ENCODE data around the gene FEZ2. TPM values are rescaled to one million over a fixed set of nuclear protein-coding genes. Genes with fewer than 3 reads are reported as not detected.

FEZ2 gene
- total RNA-seq, 2 donors from 2014 or later = 34.3 to 50.0 TPM

- DNase-seq = no peak
- intact Hi-C loops (cut with DNase I) = loop anchor here (10.0 kb wide), 1 partner anchor 117 kb away; no protein-coding TSS in a partner anchor
- H3K9me3 ChIP-seq = no peaks in the 10 kb centered on the region
- no peaks in the 10 kb centered on the region for H3K27me3 ChIP-seq
- H3K4me3 ChIP-seq = no peak overlapping the region
- H3K36me3 ChIP-seq = peaks cover 8% of the 10 kb centered on the region
- no peak overlapping the region for H3K27ac ChIP-seq
- H3K4me1 ChIP-seq = no peaks in the 10 kb centered on the region
- H3K9ac ChIP-seq (ENCODE audit: low read depth in 2 of 2, low read length in 2 of 2) = no peak overlapping the region
- TF ChIP-seq CTCF (IDR thresholded peaks at IDR 0.05) = no peak
Observed at GRCh38 chr2:36547906-36548305, 50.1 kb downstream of the FEZ2 start.

- Histone ChIP-seq H3K27ac (no peak overlapping the region), H3K36me3 (peaks cover 8% of the 10 kb centered on the region), H3K4me3 (no peak overlapping the region), H3K9me3 (no peaks in the 10 kb centered on the region), H3K27me3 (no peaks in the 10 kb centered on the region), H3K9ac (ENCODE audit: low read depth in 2 of 2, low read length in 2 of 2) (no peak overlapping the region), H3K4me1 (no peaks in the 10 kb centered on the region)
- no peak for TF ChIP-seq CTCF (IDR thresholded peaks at IDR 0.05)
- intact Hi-C loops (cut with DNase I) = loop anchor here (10.0 kb wide), 1 partner anchor 119 kb away; no protein-coding TSS in a partner anchor
- no peak for DNase-seq
Observed at GRCh38 chr2:36545871-36546416, 52.0 kb downstream of the FEZ2 start.

- intact Hi-C loops (cut with DNase I) = loop anchor here (10.0 kb wide), 1 partner anchor 120 kb away; no protein-coding TSS in a partner anchor
- Histone ChIP-seq H3K9me3 (no peaks in the 10 kb centered on the region), H3K36me3 (peaks cover 6% of the 10 kb centered on the region), H3K27me3 (no peaks in the 10 kb centered on the region), H3K9ac (ENCODE audit: low read depth in 2 of 2, low read length in 2 of 2) (no peak overlapping the region), H3K27ac (no peak overlapping the region), H3K4me1 (no peaks in the 10 kb centered on the region), H3K4me3 (no peak overlapping the region)
- DNase-seq = no peak
- no peak for TF ChIP-seq CTCF (IDR thresholded peaks at IDR 0.05)
Observed at GRCh38 chr2:36544638-36545338, 53.2 kb downstream of the FEZ2 start.

- Histone ChIP-seq H3K36me3 (no peaks in the 10 kb centered on the region), H3K27me3 (no peaks in the 10 kb centered on the region), H3K27ac (no peak overlapping the region), H3K9ac (ENCODE audit: low read depth in 2 of 2, low read length in 2 of 2) (no peak overlapping the region), H3K4me1 (no peaks in the 10 kb centered on the region), H3K4me3 (no peak overlapping the region), H3K9me3 (no peaks in the 10 kb centered on the region)
- TF ChIP-seq CTCF (IDR thresholded peaks at IDR 0.05) = no peak
- DNase-seq = no peak
- intact Hi-C loops (cut with DNase I) = loop anchor here (10.0 kb wide), 1 partner anchor 123 kb away; no protein-coding TSS in a partner anchor
Observed at GRCh38 chr2:36541891-36542595, 55.9 kb downstream of the FEZ2 start.

GRCh38 chr2:36540986-36541754 is 56.8 kb downstream of the FEZ2 start:
- DNase-seq = no peak
- Histone ChIP-seq H3K27ac (no peak overlapping the region), H3K9ac (ENCODE audit: low read depth in 2 of 2, low read length in 2 of 2) (no peak overlapping the region), H3K9me3 (no peaks in the 10 kb centered on the region), H3K4me1 (no peaks in the 10 kb centered on the region), H3K36me3 (no peaks in the 10 kb centered on the region), H3K4me3 (no peak overlapping the region), H3K27me3 (no peaks in the 10 kb centered on the region)
- TF ChIP-seq CTCF (IDR thresholded peaks at IDR 0.05) = no peak
- intact Hi-C loops (cut with DNase I) = loop anchor here (10.0 kb wide), 1 partner anchor 124 kb away; no protein-coding TSS in a partner anchor
